GM18517 (cell line): ENCODE results near the gene USP51.
A peak's percentile ranks its signal among the peaks of the same experiment; 100 is the strongest.
"Not testable (repeated sequence)": the region's sequence is repeated elsewhere in the genome, so short reads cannot be mapped to it uniquely, and the experiment has no call there.

ENCODE experiments used
- ATAC-seq: cut with Tn5 transposase; IDR thresholded peaks from one replicate; pipeline ENCODE4 v1.9.1; 2021; ENCODE audit warnings: mild to moderate bottlenecking, moderate library complexity; ENCODE audit not compliant: unreplicated experiment

Gene USP51

DNA sequence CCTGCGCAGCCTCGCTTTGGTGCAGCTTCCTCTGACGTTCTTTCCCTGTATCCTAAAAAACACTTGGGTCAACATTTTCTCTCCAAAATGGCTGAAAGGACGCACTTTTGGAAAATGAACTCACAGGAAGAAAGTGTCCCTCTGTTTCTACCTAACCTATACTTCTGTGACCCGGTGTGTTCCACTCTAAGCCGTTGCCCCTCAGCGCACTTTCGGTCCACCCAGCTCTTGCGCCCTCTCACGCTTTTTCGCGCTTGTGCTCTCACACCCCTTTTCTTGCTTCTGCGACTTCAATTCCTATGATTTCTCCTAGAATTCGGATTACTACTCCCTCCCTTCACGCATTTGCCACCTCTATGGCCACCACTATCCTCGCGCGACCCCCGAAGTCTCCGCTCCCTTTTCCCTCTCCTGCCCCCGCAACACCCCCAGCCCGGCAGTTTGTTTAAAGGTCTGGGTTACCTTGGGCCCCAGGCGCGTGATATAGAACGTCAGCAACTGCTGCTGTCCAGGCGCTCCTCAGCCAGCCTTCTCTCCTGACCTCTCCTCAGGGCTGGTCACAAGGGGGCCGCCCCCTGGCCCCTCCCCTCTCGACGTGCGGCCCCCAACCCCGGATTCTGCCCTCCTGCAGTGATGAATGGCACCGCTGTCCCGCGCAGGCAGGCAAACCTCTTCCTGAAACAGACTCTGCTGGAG, at the start of gene USP51:
Gene USP51 (minus strand): TSS at position 535 of the 696 bp plus-strand sequence. CDS start 909 bp downstream, outside the sequence.
- ATAC-seq, result peak; percentile 40

DNA sequence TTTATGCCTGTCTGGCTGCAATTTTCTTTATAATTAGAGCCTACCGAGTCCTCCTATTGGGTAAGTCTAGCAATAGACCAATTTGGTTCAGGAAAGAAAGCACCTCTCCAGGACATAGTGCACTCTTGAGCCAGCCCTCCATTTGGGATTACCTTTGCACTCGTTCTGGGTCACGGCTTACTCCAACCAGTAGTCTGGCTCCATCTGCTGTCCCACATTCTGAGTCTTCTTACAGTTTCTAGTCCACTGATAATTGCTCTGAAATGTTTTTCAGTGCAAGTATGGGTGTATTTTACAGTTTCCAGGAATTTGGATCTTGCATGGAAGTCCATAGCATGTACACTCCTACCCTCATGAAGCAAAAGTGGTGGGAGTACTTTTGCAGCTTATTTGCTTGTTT, 34.8 kb upstream of the USP51 start:
- no peak for ATAC-seq

DNA sequence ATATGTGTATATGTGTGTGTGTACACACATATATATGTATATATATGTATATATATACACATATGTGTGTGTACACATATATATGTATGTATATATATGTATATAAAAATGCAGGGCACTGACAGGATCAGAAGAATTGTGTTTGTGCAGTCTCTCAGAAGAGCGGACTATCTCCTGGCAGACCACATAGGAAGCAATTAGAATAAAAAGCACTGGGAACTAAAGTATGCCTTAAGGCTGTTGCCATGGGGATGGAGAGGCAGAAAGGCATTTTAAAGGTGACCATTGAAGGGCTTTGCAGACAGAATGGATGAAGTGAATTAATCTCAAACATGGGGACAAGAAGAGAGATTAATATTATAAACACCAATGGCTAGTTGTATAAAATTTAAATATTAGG, 33.7 kb upstream of the USP51 start:
- no peak for ATAC-seq

- no peak for ATAC-seq
Measured at GRCh38 chrX:55522596-55523276, 33.1 kb upstream of the USP51 start.

- no peak for ATAC-seq
Measured at GRCh38 chrX:55521687-55522086, 32.0 kb upstream of the USP51 start.

DNA sequence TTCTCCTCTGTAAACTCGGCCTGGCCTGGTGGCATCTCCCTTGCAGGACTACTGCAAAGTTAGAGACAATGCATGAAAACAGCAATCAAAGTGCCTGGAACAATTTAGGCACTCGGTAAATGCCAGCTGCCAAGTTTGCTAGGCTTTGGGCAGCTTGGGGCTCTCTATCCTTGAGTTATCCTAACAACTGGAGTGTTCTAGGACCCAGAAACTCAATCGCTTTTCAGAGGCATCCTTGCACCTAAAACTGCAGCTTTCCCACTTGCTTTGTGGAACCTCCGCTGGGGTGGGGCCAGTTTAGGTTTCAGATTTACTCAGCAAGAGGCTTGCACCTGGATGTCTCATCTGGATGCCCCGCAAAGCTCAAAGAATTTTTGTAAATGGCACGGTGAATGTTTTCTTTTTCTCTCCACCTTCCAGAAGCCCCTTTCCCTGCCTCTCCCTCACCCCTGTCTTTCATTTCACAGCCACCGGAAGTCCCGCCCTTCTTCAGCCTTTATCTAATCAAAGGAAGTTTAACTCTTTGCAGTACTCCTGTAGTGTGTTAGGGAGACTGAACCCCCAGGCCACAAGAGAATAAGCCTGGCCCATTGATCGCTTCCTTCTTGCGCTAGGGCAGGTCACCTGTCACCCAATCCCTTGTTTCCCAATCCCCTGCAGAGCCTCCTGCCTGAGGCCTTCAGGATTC, 27.3 kb upstream of the USP51 start:
- not testable (repeated sequence) for ATAC-seq

DNA sequence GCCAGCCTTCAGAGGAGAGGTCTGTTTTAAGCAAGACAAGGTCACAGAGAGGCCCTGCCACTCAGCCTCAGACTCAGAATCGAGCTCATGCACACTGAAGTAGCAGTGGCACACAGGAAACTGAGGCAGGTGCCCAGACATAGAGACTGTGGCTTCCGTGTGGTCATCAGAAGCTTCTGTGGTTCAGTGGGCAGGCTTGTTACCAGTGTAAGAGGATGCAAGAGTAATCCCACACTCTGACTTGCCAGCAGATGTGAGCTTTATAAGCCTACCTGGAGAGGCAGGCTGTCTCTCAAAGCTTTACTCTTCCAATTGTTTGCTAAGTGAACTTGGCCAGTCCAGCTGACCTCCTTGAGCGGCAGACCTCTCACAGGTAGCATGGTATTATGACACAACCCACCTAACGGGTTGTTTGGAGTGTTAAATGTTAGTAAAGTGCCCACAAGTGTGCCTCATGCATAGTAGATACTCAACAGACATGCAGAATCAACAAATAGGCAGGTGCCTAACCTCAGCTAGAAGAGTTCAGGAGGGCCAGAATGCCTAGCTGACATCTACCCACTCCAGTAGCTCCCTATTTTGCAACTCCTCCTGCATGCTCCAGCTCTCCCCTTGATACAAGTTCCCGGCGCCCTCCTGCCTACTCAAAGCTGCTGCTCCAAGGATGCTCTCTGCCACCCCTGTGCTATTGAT, 23.5 kb upstream of the USP51 start:
- ATAC-seq, result not testable (repeated sequence)

GRCh38 chrX:55508410-55509152, 18.9 kb upstream of the USP51 start:
- not testable (repeated sequence) for ATAC-seq

- ATAC-seq, result not testable (repeated sequence)
Measured at GRCh38 chrX:55507699-55508098, 18.1 kb upstream of the USP51 start.

DNA sequence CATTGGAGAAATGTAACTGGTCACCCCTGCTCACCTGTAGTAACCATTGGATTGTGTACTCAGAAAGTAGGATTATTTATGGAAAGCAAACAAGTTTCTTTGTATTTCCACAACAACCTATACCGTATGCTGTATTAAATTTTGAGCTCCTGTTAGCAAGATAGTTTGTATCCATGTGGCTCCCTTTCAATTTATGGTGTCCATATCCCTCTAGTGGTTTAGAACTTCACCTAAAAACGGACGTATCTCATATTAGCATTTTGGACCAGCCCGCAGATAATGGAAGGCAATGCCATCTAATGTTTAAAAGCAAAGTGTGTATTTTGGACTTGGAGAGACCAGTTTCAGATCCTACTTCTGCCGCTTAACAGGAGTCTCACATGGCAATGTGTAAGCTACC, 17.4 kb upstream of the USP51 start:
- ATAC-seq, result not testable (repeated sequence)

DNA sequence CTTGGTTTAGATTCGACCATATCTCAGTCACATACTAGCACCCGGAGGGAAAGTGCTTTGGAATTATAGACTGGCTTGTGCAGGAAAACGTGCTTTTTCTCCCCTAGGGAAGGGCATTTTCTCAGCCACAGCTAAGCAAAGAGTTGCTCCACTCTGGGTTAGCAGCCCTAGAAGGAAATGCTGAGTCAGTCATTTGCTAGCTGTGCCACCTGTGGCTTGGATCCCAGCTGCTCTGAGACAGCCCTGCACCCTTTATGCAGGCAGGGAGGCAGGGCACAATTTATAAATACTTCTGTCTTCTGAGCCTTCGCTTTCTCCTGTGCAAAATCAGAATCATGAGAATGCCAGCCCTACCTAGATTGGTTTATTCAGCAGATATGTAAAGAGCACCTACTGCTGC, 1.3 kb upstream of the USP51 start:
- no peak for ATAC-seq

DNA sequence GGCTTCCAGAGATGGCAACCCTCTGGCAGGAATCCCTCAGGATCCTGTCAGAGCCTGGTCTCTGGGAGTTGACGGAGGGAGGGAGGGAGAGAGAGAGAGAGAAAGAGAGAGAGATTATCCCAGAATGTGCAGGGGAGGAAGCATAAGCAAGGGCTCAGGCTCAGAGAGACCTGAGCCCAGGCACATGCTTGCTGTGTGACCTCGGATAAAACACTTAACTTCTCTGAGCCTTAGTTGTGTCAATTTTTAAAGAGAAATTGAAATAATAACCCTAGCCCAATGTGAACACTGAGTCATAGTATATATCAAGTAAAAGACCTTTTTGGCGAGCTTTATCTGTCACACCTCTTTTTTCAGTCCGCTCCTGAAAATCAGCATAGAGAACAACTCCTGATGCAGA, 473 bp upstream of the USP51 start:
- no peak for ATAC-seq

DNA sequence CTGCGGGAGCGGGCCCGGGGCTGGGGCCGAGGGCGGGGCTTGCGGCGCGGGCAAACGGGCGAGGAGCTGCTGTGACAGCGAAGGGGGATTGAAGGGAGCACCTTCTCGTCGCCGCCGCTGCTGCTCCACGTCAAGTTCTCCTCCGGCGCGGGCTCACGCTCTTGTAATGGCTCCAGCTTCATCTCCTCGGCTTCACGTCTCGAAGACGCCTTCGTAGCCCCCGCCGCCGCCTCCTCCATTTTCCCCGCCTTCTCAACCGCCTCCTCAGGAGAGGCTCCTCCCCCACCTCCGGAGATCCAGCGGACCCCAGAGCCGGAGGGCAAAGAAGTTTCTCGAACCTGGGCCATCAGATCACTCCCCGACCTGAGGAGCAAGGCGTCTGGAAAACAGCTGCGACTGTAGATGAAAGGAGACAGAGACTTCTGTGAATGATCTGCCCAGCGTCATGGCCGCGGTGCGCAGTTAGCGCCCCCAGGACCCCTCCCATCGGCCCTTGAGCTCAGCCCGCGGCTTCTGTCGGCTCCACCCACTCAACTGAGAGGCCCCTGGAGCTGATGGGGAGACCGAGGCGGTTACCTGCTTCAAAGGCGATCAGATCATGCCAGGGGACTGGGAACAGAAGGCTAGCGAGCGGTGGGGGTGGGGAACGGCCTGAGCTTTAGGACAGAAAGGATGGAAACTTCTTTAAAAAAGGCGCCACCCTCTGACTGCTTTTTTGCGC, 895 bp downstream of the USP51 start:
- ATAC-seq, result peak; percentile 57

DNA sequence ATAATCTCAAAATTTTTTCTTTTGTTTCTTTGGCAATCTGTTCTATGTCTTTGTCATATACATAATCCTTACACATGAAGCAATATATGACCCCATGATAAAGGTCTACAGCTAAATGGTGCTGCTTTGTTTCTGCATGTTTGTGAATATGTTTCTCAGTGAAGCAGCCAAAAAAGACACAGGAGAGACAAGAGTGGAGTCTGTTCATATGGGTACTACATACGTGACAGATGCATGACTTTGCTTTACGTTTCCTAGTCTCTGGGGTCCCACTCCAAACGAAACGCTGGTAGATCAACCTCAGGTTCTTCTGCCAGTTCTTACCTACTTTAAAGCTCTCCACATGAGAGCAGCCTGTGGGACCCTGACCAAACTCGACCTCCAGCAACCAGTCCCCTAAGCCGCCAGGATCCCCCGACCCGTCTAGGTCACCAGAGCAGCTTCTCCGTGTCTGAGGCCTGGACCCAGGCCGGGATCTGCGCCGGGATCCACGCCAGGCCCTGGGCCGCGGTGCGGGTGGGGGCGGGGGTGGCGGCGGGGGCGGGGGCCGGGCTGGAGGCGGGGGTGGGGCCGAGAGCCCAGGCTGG, 1.5 kb downstream of the USP51 start:
- ATAC-seq, result peak; percentile 6

DNA sequence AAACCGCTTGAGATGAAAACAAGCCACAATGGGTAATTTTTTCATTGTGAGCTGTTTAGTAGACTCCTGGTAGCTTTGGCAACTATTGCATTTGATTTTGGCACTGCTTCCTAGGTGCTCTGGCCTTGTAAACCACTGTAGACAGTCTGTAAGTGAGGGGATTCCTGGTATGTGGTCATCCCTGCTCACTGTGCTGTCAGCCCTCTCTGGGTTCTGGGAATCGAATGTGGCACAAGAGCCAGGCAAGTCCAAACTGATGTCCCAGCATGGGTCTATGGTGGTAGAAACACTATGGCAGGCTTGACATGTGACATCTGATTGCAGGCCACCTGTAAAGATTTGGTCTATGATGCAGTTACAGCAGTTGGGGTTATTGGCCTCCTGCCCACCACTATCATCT, 2.5 kb downstream of the USP51 start:
- no peak for ATAC-seq

GRCh38 chrX:55486736-55487135, 2.9 kb downstream of the USP51 start:
- ATAC-seq, result no peak

GRCh38 chrX:55484948-55485347, 4.7 kb downstream of the USP51 start:
- ATAC-seq, result no peak

DNA sequence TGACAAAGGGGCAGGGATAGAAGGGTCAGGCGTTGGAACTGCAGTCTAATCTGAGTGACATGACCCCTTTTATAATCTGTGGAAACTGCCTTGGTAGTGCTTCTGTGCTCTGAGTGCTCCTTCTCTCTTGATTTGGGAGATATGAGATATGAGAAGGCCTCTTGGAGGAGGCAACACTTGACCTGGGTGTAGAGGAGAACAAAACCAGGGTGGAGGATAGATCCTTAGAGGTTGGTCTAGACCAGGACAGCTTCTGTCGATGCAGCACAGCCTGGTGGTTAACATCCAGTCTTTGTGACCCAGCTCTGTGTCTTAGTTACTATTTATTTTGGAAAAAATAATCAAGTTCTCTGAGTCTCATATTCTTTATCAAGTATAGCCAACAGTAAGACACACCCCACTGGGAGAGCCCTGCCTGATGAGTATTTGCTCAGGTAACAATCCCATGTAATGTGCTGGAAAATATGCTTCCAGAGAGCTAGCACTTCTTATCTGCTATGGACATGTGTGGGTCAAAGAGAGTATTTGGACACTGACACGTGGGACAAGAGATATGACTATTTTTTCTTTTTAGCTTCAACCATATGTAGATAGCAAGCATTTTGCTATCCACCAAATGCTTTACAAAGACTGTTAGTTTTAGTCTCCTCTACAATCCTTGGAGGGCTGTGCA, 9.1 kb downstream of the USP51 start:
- ATAC-seq, result no peak

- ATAC-seq, result not testable (repeated sequence)
Measured at GRCh38 chrX:55479956-55480355, 9.7 kb downstream of the USP51 start.
